Thyroid gland (tissue), 4 donors: Measurements from ENCODE around the gene ZBBX. TPM values are rescaled to one million over a fixed set of nuclear protein-coding genes. Genes with fewer than 3 reads are reported as not detected.

Source experiments
- DNase-seq, 2 donors: peaks; one replicate each; pipeline ENCODE4 v3.0.0-alpha.2; 2019
- H3K27ac ChIP-seq, 3 donors: fragments of 200-600 bp; sonication (generic); 1 replicate in 2 of 3; 2 replicates in 1 of 3; pipeline ENCODE4 v1.5.1; 2016 to 2019; ENCODE audit warnings: mild to moderate bottlenecking in 1 of 3, moderate library complexity in 1 of 3
- H3K27me3 ChIP-seq: fragments of 200-600 bp; sonication (generic); one replicate; pipeline ENCODE4 v1.5.1; 2019
- H3K36me3 ChIP-seq, 2 donors: fragments of 200-600 bp; sonication (generic); one replicate each; pipeline ENCODE4 v1.5.1; 2016 to 2019
- H3K4me1 ChIP-seq, 2 donors: fragments of 200-600 bp; sonication (generic); one replicate each; pipeline ENCODE4 v1.5.1; 2017 to 2019
- H3K4me3 ChIP-seq, 3 donors: fragments of 200-600 bp; sonication (generic); replicated peaks in 1 of 3; 1 replicate in 2 of 3; 2 replicates in 1 of 3; pipeline ENCODE4 v1.5.1; 2016; ENCODE audit warnings: mild to moderate bottlenecking in 1 of 3
- H3K9me3 ChIP-seq: fragments of 200-600 bp; sonication (generic); one replicate; pipeline ENCODE4 v1.5.1; 2017
- POLR2A ChIP-seq, 2 donors: fragments of 450-650 bp; IDR thresholded peaks; one replicate each; pipeline ENCODE4 v1.6.1; 2017; ENCODE audit warnings: antibody characterized with exemption in 2 of 2, mild to moderate bottlenecking in 2 of 2, moderate library complexity in 1 of 2
- WGBS, 2 donors: methylation state at CpG; one replicate each; pipeline ENCODE4 v1.1.5; 2017; 5-methylcytosine and 5-hydroxymethylcytosine counted together
- intact Hi-C: fragments of 100-400 bp; cut with DNase I; formaldehyde crosslinking; loops from one replicate; pipeline ENCODE4 v1.15.1; 2023
- total RNA-seq, 4 donors: library from RNA; depleted of rRNA; stranded (reverse); fragments of >200 nt; gene quantifications; one replicate each; pipeline ENCODE4 v1.2.3, GENCODE V29; 2016
- TF ChIP-seq, protein P1 (sequence below), 6 experiments: fragments of 200-600 bp in 3 of 6; fragments of 450-650 bp in 3 of 6; sonication (generic) in 3 of 6; IDR thresholded peaks; one replicate each; pipeline ENCODE4 v1.5.1; 2016 to 2019; ENCODE audit warnings: antibody characterized with exemption in 6 of 6, mild to moderate bottlenecking in 2 of 6, inconsistent platforms in 1 of 6, moderate library complexity in 1 of 6

The ZBBX gene
- total RNA-seq, 4 donors from 2014 or later: not detected

DNA sequence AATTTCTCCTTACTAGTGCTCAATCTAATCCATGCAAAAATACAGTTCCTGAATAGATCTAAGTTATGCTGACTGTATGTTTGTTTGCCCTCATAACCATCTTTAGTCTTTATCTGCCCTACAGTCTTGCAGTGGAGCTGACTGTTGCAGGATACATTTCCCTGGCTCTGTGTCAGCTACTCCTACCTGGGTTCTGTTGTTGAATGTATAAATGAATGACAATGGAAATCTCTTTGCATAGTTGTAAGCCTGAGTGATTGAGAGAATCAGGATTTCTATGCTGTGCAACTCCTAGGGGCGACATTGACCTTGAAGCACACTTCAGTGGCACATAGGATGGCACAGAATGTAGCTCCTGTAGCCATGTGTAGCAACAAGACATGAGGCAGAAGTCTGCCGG lies 16.0 kb upstream of the ZBBX start:
- Histone ChIP-seq H3K27me3 (no peaks in the 10 kb centered on the region), H3K9me3 (no peaks in the 10 kb centered on the region), H3K4me3 (no peak overlapping the region), H3K36me3 (no peaks in the 10 kb centered on the region), H3K27ac (no peak overlapping the region), H3K4me1 (no peaks in the 10 kb centered on the region)
- intact Hi-C loops: no loop called here
- DNase-seq: no peak
- TF ChIP-seq, protein P1, sequence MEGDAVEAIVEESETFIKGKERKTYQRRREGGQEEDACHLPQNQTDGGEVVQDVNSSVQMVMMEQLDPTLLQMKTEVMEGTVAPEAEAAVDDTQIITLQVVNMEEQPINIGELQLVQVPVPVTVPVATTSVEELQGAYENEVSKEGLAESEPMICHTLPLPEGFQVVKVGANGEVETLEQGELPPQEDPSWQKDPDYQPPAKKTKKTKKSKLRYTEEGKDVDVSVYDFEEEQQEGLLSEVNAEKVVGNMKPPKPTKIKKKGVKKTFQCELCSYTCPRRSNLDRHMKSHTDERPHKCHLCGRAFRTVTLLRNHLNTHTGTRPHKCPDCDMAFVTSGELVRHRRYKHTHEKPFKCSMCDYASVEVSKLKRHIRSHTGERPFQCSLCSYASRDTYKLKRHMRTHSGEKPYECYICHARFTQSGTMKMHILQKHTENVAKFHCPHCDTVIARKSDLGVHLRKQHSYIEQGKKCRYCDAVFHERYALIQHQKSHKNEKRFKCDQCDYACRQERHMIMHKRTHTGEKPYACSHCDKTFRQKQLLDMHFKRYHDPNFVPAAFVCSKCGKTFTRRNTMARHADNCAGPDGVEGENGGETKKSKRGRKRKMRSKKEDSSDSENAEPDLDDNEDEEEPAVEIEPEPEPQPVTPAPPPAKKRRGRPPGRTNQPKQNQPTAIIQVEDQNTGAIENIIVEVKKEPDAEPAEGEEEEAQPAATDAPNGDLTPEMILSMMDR (IDR thresholded peaks at IDR 0.05): no peak
- TF ChIP-seq POLR2A (IDR thresholded peaks at IDR 0.05): no peak
- WGBS, 2 donors: 73 to 83% methylated on average over 2 of the region's 2 CpGs

DNA sequence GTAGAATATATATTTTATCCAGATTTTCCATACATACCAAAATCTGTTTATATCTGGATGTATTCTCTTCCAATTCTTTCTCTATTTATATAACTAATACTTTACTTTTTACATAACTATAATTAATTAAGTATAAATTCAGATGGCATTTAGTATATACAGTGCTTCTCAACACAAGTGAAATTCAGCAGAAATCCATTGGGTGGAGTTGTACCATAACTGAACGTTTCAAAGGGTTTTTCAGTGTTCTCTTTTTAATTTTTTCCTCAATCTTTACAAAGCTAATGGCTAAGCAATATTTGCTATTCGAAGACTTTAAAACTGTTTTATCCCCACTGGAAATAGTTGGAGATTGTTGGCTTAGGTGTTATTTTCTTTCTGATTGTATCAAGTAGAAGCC lies 13.9 kb upstream of the ZBBX start:
- no peaks in the 10 kb centered on the region for H3K27me3 ChIP-seq
- no peaks in the 10 kb centered on the region for H3K36me3 ChIP-seq
- no peaks in the 10 kb centered on the region for H3K9me3 ChIP-seq
- H3K4me1 ChIP-seq: no peaks in the 10 kb centered on the region
- WGBS, 2 donors: 43 to 47% methylated on average over 2 of the region's 2 CpGs
- intact Hi-C loops: no loop called here
- TF ChIP-seq, protein P1 (IDR thresholded peaks at IDR 0.05): no peak
- TF ChIP-seq POLR2A (IDR thresholded peaks at IDR 0.05): no peak
- no peak overlapping the region for H3K27ac ChIP-seq
- no peak for DNase-seq
- no peak overlapping the region for H3K4me3 ChIP-seq

DNA sequence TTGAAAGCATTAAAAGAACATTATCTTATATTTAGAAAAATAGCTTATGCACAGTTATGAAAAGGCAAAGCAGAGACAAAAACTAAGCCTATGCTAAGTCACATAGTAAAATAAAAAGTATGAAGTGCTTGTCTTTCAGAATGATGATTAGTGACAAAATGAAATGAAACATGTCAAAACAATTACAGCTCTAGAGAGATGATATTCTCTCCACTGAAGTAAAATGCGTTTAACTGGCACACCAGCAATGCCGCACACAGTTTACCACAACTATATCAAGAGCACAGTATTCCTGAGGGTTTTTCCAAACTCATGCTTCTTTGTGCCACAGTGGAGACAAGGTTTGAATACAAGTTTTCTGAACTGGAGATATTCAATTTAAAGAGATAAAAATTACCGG lies 2.1 kb upstream of the ZBBX start:
- intact Hi-C loops: no loop called here
- whole genome bisulfite sequencing, 2 donors: 91 to 97% methylated on average over 3 of the region's 3 CpGs
- H3K9me3 ChIP-seq: no peaks in the 10 kb centered on the region

DNA sequence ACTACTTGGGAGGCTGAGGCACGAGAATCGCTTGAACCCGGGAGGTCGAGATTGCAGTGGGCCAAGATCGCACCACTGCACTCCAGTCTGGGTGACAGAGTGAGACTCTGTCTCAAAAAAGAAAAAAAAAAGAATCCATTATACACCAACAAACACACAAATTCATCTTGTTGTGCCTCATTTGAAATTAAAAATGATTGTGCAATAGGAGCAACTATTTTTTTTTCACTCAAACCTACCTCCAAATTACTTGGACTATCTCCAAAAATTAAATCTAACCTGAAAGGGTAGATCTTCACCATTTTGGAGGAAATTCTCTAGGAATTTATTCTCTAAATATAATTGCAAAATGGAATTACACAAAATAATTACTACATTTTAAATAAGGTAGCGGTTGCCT lies 4.6 kb downstream of the ZBBX start:
- H3K4me3 ChIP-seq: no peak overlapping the region
- H3K27ac ChIP-seq: no peak overlapping the region
- TF ChIP-seq POLR2A (IDR thresholded peaks at IDR 0.05): no peak
- TF ChIP-seq, protein P1 (IDR thresholded peaks at IDR 0.05): no peak
- H3K27me3 ChIP-seq: no peaks in the 10 kb centered on the region
- intact Hi-C loops: no loop called here
- WGBS, 2 donors: 96 to 97% methylated on average over 6 of the region's 6 CpGs
- H3K9me3 ChIP-seq: no peaks in the 10 kb centered on the region
- peaks cover 0 to 4% of the 10 kb centered on the region in 2 donors for H3K4me1 ChIP-seq
- DNase-seq: no peak
- H3K36me3 ChIP-seq: no peaks in the 10 kb centered on the region

More for the DNA sequence above, 2.1 kb upstream of the ZBBX start:
- Histone ChIP-seq H3K36me3 (no peaks in the 10 kb centered on the region), H3K4me1 (peaks cover 0 to 4% of the 10 kb centered on the region in 2 donors), H3K4me3 (no peak overlapping the region), H3K27ac (no peak overlapping the region), H3K27me3 (no peaks in the 10 kb centered on the region)
- DNase-seq: no peak
- TF ChIP-seq, protein P1 (IDR thresholded peaks at IDR 0.05): no peak
- no peak for TF ChIP-seq POLR2A (IDR thresholded peaks at IDR 0.05)

DNA sequence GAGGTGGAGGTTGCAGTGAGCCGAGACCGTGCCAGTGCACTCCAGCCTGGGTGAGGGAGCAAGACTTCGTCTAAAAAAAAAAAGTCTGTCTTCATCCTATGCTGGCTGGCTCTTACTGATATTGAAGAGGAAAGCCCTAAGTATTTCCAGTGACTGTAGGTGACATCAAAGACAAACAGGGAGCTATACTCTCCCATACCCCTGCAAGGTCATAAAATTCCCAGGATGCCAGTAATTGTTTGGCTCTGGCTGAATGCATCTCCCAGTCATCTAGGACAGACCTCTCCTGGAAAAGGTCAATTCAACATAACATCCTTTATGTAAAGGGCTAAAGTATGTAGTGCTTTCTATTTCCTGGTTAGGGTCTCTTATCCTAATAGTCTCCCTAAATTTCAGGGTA lies 8.0 kb downstream of the ZBBX start:
- intact Hi-C loops: no loop called here
- TF ChIP-seq, protein P1 (IDR thresholded peaks at IDR 0.05): no peak
- no peak for TF ChIP-seq POLR2A (IDR thresholded peaks at IDR 0.05)
- WGBS, 2 donors: 71 to 88% methylated on average over 3 of the region's 3 CpGs

More for the DNA sequence above, 8.0 kb downstream of the ZBBX start:
- no peaks in the 10 kb centered on the region for H3K36me3 ChIP-seq
- no peaks in the 10 kb centered on the region for H3K4me1 ChIP-seq
- no peak overlapping the region for H3K27ac ChIP-seq
- no peak overlapping the region for H3K4me3 ChIP-seq
- H3K27me3 ChIP-seq: no peaks in the 10 kb centered on the region
- no peak for DNase-seq
- H3K9me3 ChIP-seq: no peaks in the 10 kb centered on the region
